B cell (primary cell): Measurements from ENCODE around the gene LRRN4. TPM values are rescaled to one million over a fixed set of nuclear protein-coding genes. Genes with fewer than 3 reads are reported as not detected.

Experiments
- ATAC-seq: fragments of 200-7000 bp; cut with Tn5 transposase; one replicate; pipeline ENCODE4 v1.10.0; 2021; ENCODE audit warnings: low read depth, mild to moderate bottlenecking, moderate number of reproducible peaks, moderate library complexity
- CTCF ChIA-PET: fragments of 350-600 bp; sonication (Branson Sonifier 250); formaldehyde crosslinking; loops from one replicate; lab custom pipeline; 2021; ENCODE audit warnings: antibody characterized with exemption, inconsistent platforms; lab: Charles Lee
- POLR2A ChIA-PET: fragments of 350-600 bp; sonication (Branson Sonifier 250); formaldehyde crosslinking; loops from one replicate; lab custom pipeline; 2021; ENCODE audit warnings: antibody characterized with exemption; lab: Charles Lee
- DNase-seq: peaks from one replicate; pipeline ENCODE4 v3.0.0; 2013
- H2AFZ ChIP-seq: 2 replicates; pipeline ENCODE4 v1.6.1; 2012; ENCODE audit warnings: mild to moderate bottlenecking, low read depth, low read length; ENCODE audit not compliant: insufficient read depth, poor library complexity, severe bottlenecking
- H3K27ac ChIP-seq, 2 donors: 1 replicate in 1 of 2; 2 replicates in 1 of 2; pipeline ENCODE4 v1.5.1; 2012 to 2013; ENCODE audit warnings: low read length in 2 of 2, mild to moderate bottlenecking in 2 of 2, moderate library complexity in 1 of 2
- H3K27me3 ChIP-seq, 4 experiments: fragments of 200-600 bp in 1 of 4; sonication (generic) in 1 of 4; replicated peaks in 1 of 4; 1 replicate in 2 of 4; 2 replicates in 2 of 4; pipeline versions ENCODE4 v1.6.1 to v1.7.0; 2013 to 2016; ENCODE audit warnings: low read length in 3 of 4, mild to moderate bottlenecking in 2 of 4, mixed read lengths in 1 of 4, moderate library complexity in 1 of 4; ENCODE audit not compliant: insufficient read depth in 4 of 4, control insufficient read depth in 3 of 4; ENCODE audit errors: control extremely low read depth in 1 of 4
- H3K36me3 ChIP-seq, 2 experiments: replicated peaks in 1 of 2; 1 replicate in 1 of 2; 2 replicates in 1 of 2; pipeline versions ENCODE4 v1.6.1 to v1.7.1; 2013; ENCODE audit warnings: low read length in 1 of 2; ENCODE audit not compliant: insufficient read depth in 2 of 2, control insufficient read depth in 1 of 2; ENCODE audit errors: control extremely low read depth in 1 of 2, extremely low read depth in 1 of 2
- H3K4me1 ChIP-seq, 2 donors: fragments of 200-600 bp in 1 of 2; sonication (generic) in 1 of 2; 1 replicate in 1 of 2; 2 replicates in 1 of 2; pipeline versions ENCODE4 v1.5.1 to v1.6.1; 2013 to 2017; ENCODE audit warnings: low read length in 2 of 2; ENCODE audit not compliant: control insufficient read depth in 2 of 2, insufficient read depth in 2 of 2
- H3K4me2 ChIP-seq: replicated peaks from 2 replicates; pipeline ENCODE3; 2012; ENCODE audit warnings: mild to moderate bottlenecking, low read depth, low read length; ENCODE audit not compliant: poor library complexity, severe bottlenecking
- H3K4me3 ChIP-seq, 5 experiments: fragments of 200-600 bp in 1 of 5; sonication (generic) in 1 of 5; 1 replicate in 3 of 5; 2 replicates in 2 of 5; pipeline versions ENCODE4 v1.5.1 to v1.7.0; 2011 to 2016; ENCODE audit warnings: low read length in 4 of 5, mild to moderate bottlenecking in 4 of 5, low read depth in 2 of 5, control low read depth in 1 of 5, moderate library complexity in 1 of 5; ENCODE audit not compliant: insufficient read depth in 1 of 5; ENCODE audit errors: control extremely low read depth in 1 of 5, extremely low read depth in 1 of 5
- H3K79me2 ChIP-seq: fragments of 200-600 bp; sonication (generic); one replicate; pipeline ENCODE4 v1.6.0; 2016; ENCODE audit warnings: low read length; ENCODE audit not compliant: control insufficient read depth, insufficient read depth
- H3K9ac ChIP-seq: fragments of 200-600 bp; sonication (generic); 2 replicates; pipeline ENCODE4 v1.6.1; 2017; ENCODE audit warnings: mild to moderate bottlenecking, low read length, moderate library complexity
- H3K9me3 ChIP-seq, 3 donors: one replicate each; pipeline versions ENCODE4 v1.6.1 to v1.7.1; 2013; ENCODE audit warnings: low read length in 2 of 3; ENCODE audit not compliant: control insufficient read depth in 2 of 3, insufficient read depth in 1 of 3; ENCODE audit errors: control extremely low read depth in 1 of 3
- H4K20me1 ChIP-seq: 2 replicates; pipeline ENCODE4 v1.6.0; 2012; ENCODE audit warnings: mild to moderate bottlenecking, low read length; ENCODE audit not compliant: insufficient read depth, control insufficient read depth, poor library complexity, severe bottlenecking
- H3K27ac Mint-ChIP-seq: one replicate; pipeline ENCODE4 v1.8.0; 2021; ENCODE audit warnings: mixed read lengths
- H3K27me3 Mint-ChIP-seq: one replicate; pipeline ENCODE4 v1.8.0; 2021; ENCODE audit warnings: mixed read lengths
- H3K4me1 Mint-ChIP-seq: one replicate; pipeline ENCODE4 v1.8.0; 2021; ENCODE audit warnings: mixed read lengths
- H3K4me3 Mint-ChIP-seq: one replicate; pipeline ENCODE4 v1.8.0; 2021; ENCODE audit warnings: mixed read lengths
- H3K9me3 Mint-ChIP-seq: one replicate; pipeline ENCODE4 v1.8.0; 2022; ENCODE audit warnings: mixed read lengths; ENCODE audit not compliant: insufficient read depth
- CTCF ChIP-seq: fragments of 200-600 bp; IDR thresholded peaks from one replicate; pipeline ENCODE4 v1.8.0; 2022; ENCODE audit warnings: antibody characterized with exemption, mild to moderate bottlenecking
- EZH2 ChIP-seq: IDR thresholded peaks from 2 replicates; pipeline ENCODE4 v1.6.1; 2012; ENCODE audit warnings: borderline replicate concordance, low read depth, mild to moderate bottlenecking, moderate library complexity, low read length; ENCODE audit not compliant: insufficient read depth, poor library complexity, severe bottlenecking
- WGBS: methylation state at CpG from one replicate; pipeline ENCODE4 v1.1.5; 2013; ENCODE audit warnings: missing lambda C conversion rate; ENCODE audit not compliant: insufficient coverage; 5-methylcytosine and 5-hydroxymethylcytosine counted together
- intact Hi-C: fragments of 100-400 bp; cut with micrococcal nuclease; formaldehyde crosslinking; loops from one replicate; pipeline ENCODE4 v1.10.0; 2022
- polyA plus RNA-seq: library from polyadenylated mRNA; depleted of rRNA; stranded (reverse); fragments of >200 nt; gene quantifications from 2 replicates; pipeline ENCODE4 v1.2.3, GENCODE V29; 2012
- total RNA-seq, 2 donors: library from RNA; stranded (reverse); fragments of 120-200 nt in 1 of 2; gene quantifications; 1 replicate in 1 of 2; 2 replicates in 1 of 2; pipeline versions ENCODE4 v1.2.3 to v1.2.4, GENCODE V29; 2013 to 2022

LRRN4 gene
- total and polyA plus RNA-seq, 2 donors (not counting 1 experiment from before 2014, with no cell fraction given) = not detected

DNA sequence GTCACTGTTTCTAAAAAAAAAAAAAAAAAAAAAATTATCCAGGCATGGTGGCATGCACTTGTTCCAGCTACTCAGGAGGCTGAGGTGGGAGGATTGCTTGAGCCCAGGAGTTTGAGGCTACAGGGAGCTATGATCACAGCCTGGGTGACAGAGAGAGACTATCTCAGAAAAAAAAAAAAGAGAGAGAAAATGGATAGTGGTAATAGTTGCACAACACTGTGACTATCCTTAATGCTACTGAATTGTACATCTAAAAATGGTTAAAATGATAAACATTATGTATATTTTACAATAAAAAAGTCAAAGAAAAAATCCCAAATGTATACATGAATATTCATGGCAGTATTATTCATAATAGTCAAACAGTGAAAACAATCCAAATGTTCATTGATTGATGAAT, 46.0 kb upstream of the LRRN4 start:
- H3K9me3 Mint-ChIP-seq = no peaks in the 10 kb centered on the region
- Histone ChIP-seq H3K4me3 (no peak overlapping the region), H3K27ac (no peak overlapping the region), H3K27me3 (no peaks in the 10 kb centered on the region), H4K20me1 (no peaks in the 10 kb centered on the region), H3K4me2 (no peak overlapping the region), H3K36me3 (no peaks in the 10 kb centered on the region), H3K9ac (no peak overlapping the region), H3K9me3 (no peaks in the 10 kb centered on the region), H3K79me2 (no peaks in the 10 kb centered on the region), H3K4me1 (no peaks in the 10 kb centered on the region), H2AFZ (no peak overlapping the region)
- H3K27ac Mint-ChIP-seq = no peak overlapping the region
- ChIA-PET CTCF (no interaction called here), POLR2A (no interaction called here)
- DNase-seq = no peak
- ATAC-seq = no peak
- intact Hi-C loops = no loop called here
- peaks cover 6% of the 10 kb centered on the region for H3K27me3 Mint-ChIP-seq
- TF ChIP-seq EZH2 (no peak), CTCF (no peak)
- no peak overlapping the region for H3K4me3 Mint-ChIP-seq
- no peaks in the 10 kb centered on the region for H3K4me1 Mint-ChIP-seq

- ChIA-PET CTCF (no interaction called here), POLR2A (no interaction called here)
- Histone ChIP-seq H3K4me3 (no peak overlapping the region), H3K9ac (no peak overlapping the region), H2AFZ (no peak overlapping the region), H3K4me2 (no peak overlapping the region), H3K9me3 (no peaks in the 10 kb centered on the region), H4K20me1 (no peaks in the 10 kb centered on the region), H3K27me3 (no peaks in the 10 kb centered on the region), H3K27ac (no peak overlapping the region), H3K79me2 (no peaks in the 10 kb centered on the region), H3K4me1 (no peaks in the 10 kb centered on the region), H3K36me3 (no peaks in the 10 kb centered on the region)
- no peak for TF ChIP-seq CTCF
- TF ChIP-seq EZH2 = no peak
- intact Hi-C loops = no loop called here
- Mint-ChIP-seq H3K4me3 (no peak overlapping the region), H3K27ac (no peak overlapping the region), H3K9me3 (no peaks in the 10 kb centered on the region), H3K4me1 (no peaks in the 10 kb centered on the region), H3K27me3 (peaks cover 6% of the 10 kb centered on the region)
- no peak for DNase-seq
- WGBS = 100% methylated on average over 1 of the region's 5 CpGs
- no peak for ATAC-seq
Observed at GRCh38 chr20:6095409-6095808, 41.5 kb upstream of the LRRN4 start.
